Fibroblast of mammary gland (primary cell): ENCODE data around the gene KRT2.

Experiments used
- DNase-seq: peaks from one replicate; pipeline ENCODE4 v3.0.0-alpha.2; 2010; ENCODE audit warnings: low read depth
- H3K4me3 ChIP-seq: 2 replicates; pipeline ENCODE4 v1.5.1; 2011; ENCODE audit warnings: low read depth, mild to moderate bottlenecking, low read length, moderate library complexity; ENCODE audit not compliant: control insufficient read depth
- TF ChIP-seq, protein P1 (sequence below): conservative IDR thresholded peaks from 2 replicates; pipeline ENCODE4 v1.5.1; 2011; ENCODE audit warnings: low read depth, low read length, inconsistent platforms; ENCODE audit not compliant: control insufficient read depth, insufficient read depth

The KRT2 gene

DNA sequence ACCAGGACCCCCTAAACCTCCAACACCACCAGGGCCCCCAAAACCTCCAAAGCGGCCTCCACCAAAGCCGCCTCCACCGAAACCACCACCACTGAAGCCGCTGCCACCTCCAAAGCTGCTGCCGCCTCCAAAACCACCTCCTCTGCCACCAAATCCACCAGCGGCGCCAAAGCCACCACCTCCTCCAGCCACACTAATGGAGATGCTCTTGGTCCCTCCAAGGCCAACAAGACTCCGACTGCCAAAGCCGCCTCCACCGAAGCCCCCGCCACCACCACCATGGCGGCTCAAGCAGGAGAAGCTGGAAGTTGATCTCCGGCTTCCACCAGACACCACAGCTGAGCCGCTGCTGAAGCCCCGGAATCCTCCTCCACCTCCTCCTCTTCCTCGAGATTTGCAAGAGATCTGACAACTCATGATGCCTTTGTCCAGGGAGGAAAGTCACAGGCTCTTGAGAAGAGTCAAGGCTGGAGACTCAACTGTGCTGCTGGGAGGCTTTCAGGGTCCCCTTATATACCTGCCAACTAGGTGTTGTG lies at the start of gene KRT2:
Gene KRT2, minus strand, starts transcription at position 486 of the 536 bp plus-strand sequence. Its CDS starts 69 bp downstream, at position 417.
- TF ChIP-seq, protein P1, sequence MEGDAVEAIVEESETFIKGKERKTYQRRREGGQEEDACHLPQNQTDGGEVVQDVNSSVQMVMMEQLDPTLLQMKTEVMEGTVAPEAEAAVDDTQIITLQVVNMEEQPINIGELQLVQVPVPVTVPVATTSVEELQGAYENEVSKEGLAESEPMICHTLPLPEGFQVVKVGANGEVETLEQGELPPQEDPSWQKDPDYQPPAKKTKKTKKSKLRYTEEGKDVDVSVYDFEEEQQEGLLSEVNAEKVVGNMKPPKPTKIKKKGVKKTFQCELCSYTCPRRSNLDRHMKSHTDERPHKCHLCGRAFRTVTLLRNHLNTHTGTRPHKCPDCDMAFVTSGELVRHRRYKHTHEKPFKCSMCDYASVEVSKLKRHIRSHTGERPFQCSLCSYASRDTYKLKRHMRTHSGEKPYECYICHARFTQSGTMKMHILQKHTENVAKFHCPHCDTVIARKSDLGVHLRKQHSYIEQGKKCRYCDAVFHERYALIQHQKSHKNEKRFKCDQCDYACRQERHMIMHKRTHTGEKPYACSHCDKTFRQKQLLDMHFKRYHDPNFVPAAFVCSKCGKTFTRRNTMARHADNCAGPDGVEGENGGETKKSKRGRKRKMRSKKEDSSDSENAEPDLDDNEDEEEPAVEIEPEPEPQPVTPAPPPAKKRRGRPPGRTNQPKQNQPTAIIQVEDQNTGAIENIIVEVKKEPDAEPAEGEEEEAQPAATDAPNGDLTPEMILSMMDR = no peak
- no peak for DNase-seq
- no peak within 1 kb of the TSS for H3K4me3 ChIP-seq

- TF ChIP-seq, protein P1 = no peak
- no peak for DNase-seq
- no peak overlapping the region for H3K4me3 ChIP-seq
Measured at GRCh38 chr12:52701281-52701680, 49.3 kb upstream of the KRT2 start.

GRCh38 chr12:52699960-52700359 lies 47.9 kb upstream of the KRT2 start:
- DNase-seq = no peak
- H3K4me3 ChIP-seq = no peak overlapping the region
- TF ChIP-seq, protein P1 = no peak

GRCh38 chr12:52699373-52699772 lies 47.4 kb upstream of the KRT2 start:
- TF ChIP-seq, protein P1 = no peak
- no peak overlapping the region for H3K4me3 ChIP-seq
- no peak for DNase-seq

GRCh38 chr12:52698651-52699340 lies 46.8 kb upstream of the KRT2 start:
- H3K4me3 ChIP-seq = no peak overlapping the region
- no peak for DNase-seq
- TF ChIP-seq, protein P1 = no peak

DNA sequence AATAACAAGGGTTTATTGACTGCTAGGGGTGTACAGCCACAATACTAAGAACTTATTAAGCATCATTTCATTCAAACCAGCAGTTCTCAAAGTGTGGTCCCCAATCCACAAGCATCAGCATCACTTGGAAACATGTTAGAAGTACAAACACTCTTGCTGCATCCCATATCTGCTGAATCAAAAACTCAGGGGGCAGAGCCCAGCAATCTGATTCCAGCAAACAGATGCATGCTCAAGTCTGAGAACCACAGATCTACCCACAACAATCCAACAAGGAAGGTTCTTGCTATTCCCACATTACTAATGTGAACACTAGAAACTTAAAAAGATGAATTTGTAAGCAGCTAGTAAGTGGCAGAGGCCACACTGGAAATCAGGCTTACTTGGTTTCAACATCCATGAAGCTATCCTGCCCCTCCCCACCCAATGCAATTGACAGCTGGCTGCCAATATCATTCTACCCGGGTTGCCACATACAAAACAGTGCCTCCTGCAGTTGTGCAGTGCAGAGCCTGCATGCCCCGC lies 45.1 kb upstream of the KRT2 start:
- H3K4me3 ChIP-seq = no peak overlapping the region
- TF ChIP-seq, protein P1 = no peak
- DNase-seq = no peak
